ENCODE results near the gene CTCFL. TPM values are rescaled to one million over a fixed set of nuclear protein-coding genes. Genes with fewer than 3 reads are reported as not detected.

Gene CTCFL
- polyA plus RNA-seq, 1 donor from 2014 or later, result not detected

DNA sequence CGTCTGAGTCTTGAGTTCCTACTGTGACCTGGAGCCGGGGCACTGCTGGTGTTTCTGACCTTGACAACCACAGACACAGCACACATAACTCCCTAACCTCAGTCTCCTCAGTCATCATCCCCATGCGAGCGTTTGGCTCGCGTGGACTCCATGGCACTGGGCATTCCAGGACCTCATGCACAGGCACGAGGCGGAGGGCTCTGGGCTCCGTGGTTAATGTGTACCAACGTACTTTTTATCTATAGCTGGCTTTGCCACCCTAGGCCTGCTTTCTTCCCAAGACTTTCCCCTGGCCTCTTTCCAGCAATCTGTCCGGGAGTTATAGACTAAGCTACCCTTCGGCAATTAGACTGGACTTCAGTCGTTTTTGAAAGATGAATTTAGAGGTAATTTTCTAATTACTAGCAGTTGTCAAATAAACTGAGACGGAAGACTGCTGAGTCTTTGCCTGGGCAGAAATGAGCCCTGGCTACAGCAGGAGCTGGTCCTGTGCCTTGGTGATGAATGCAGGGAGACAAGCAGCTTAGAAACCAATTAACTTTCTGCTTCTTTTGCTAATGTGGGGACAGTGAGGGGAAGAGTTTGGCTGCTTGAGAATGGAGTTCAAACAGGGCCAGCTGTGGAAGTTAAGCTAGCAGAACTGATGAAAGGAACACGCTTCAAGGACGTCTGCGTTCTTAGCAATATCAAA, 16.1 kb upstream of the CTCFL start:
- no peaks in the 10 kb centered on the region for H3K36me3 ChIP-seq (ENCODE audit: insufficient read depth, low read length)
- H2AFZ ChIP-seq (ENCODE audit: low read depth, low read length), result no peak overlapping the region
- no peaks in the 10 kb centered on the region for H3F3A ChIP-seq (ENCODE audit: insufficient read depth, low read length, poor library complexity, severe bottlenecking)
- no peaks in the 10 kb centered on the region for H4K20me1 ChIP-seq (ENCODE audit: insufficient read depth)
- H3K27ac ChIP-seq (ENCODE audit: low read length), result no peak overlapping the region
- H3K9me2 ChIP-seq (ENCODE audit: insufficient read depth, low read length), result no peaks in the 10 kb centered on the region
- no peaks in the 10 kb centered on the region for H3K27me3 ChIP-seq (ENCODE audit: insufficient read depth, low read depth, low read length)
- no peak overlapping the region for H3K9ac ChIP-seq (ENCODE audit: low read length)
- H3K4me2 ChIP-seq (ENCODE audit: low read length), result no peak overlapping the region
- H3K9me3 ChIP-seq (ENCODE audit: low read length), result no peaks in the 10 kb centered on the region
- H3K79me2 ChIP-seq (replicated peaks; ENCODE audit: insufficient read depth, low read length), result no peaks in the 10 kb centered on the region
- no peak overlapping the region for H3K4me3 ChIP-seq (ENCODE audit: low read length)
- TF ChIP-seq MXI1 (conservative IDR thresholded peaks at IDR 0.05; ENCODE audit: poor library complexity, severe bottlenecking), result no peak
- TF ChIP-seq SMC3 (conservative IDR thresholded peaks at IDR 0.05; ENCODE audit: poor library complexity), result no peak
- TF ChIP-seq, protein P1, sequence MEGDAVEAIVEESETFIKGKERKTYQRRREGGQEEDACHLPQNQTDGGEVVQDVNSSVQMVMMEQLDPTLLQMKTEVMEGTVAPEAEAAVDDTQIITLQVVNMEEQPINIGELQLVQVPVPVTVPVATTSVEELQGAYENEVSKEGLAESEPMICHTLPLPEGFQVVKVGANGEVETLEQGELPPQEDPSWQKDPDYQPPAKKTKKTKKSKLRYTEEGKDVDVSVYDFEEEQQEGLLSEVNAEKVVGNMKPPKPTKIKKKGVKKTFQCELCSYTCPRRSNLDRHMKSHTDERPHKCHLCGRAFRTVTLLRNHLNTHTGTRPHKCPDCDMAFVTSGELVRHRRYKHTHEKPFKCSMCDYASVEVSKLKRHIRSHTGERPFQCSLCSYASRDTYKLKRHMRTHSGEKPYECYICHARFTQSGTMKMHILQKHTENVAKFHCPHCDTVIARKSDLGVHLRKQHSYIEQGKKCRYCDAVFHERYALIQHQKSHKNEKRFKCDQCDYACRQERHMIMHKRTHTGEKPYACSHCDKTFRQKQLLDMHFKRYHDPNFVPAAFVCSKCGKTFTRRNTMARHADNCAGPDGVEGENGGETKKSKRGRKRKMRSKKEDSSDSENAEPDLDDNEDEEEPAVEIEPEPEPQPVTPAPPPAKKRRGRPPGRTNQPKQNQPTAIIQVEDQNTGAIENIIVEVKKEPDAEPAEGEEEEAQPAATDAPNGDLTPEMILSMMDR (IDR thresholded peaks at IDR 0.05; ENCODE audit: poor library complexity, severe bottlenecking), result no peak
- TF ChIP-seq TAF1 (IDR thresholded peaks at IDR 0.05; ENCODE audit: low read depth), result no peak
- no peak for TF ChIP-seq RAD21 (conservative IDR thresholded peaks at IDR 0.05)
- TF ChIP-seq, protein P2, sequence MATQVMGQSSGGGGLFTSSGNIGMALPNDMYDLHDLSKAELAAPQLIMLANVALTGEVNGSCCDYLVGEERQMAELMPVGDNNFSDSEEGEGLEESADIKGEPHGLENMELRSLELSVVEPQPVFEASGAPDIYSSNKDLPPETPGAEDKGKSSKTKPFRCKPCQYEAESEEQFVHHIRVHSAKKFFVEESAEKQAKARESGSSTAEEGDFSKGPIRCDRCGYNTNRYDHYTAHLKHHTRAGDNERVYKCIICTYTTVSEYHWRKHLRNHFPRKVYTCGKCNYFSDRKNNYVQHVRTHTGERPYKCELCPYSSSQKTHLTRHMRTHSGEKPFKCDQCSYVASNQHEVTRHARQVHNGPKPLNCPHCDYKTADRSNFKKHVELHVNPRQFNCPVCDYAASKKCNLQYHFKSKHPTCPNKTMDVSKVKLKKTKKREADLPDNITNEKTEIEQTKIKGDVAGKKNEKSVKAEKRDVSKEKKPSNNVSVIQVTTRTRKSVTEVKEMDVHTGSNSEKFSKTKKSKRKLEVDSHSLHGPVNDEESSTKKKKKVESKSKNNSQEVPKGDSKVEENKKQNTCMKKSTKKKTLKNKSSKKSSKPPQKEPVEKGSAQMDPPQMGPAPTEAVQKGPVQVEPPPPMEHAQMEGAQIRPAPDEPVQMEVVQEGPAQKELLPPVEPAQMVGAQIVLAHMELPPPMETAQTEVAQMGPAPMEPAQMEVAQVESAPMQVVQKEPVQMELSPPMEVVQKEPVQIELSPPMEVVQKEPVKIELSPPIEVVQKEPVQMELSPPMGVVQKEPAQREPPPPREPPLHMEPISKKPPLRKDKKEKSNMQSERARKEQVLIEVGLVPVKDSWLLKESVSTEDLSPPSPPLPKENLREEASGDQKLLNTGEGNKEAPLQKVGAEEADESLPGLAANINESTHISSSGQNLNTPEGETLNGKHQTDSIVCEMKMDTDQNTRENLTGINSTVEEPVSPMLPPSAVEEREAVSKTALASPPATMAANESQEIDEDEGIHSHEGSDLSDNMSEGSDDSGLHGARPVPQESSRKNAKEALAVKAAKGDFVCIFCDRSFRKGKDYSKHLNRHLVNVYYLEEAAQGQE (IDR thresholded peaks at IDR 0.05; ENCODE audit: borderline replicate concordance), result no peak
- no peak for TF ChIP-seq EP300 (conservative IDR thresholded peaks at IDR 0.05; ENCODE audit: poor library complexity, severe bottlenecking)
- TF ChIP-seq EZH2 (IDR thresholded peaks at IDR 0.05; ENCODE audit: borderline replicate concordance, insufficient read depth, low read length, poor library complexity, severe bottlenecking), result no peak
- no peak for TF ChIP-seq POLR2AphosphoS5 (IDR thresholded peaks at IDR 0.05)

DNA sequence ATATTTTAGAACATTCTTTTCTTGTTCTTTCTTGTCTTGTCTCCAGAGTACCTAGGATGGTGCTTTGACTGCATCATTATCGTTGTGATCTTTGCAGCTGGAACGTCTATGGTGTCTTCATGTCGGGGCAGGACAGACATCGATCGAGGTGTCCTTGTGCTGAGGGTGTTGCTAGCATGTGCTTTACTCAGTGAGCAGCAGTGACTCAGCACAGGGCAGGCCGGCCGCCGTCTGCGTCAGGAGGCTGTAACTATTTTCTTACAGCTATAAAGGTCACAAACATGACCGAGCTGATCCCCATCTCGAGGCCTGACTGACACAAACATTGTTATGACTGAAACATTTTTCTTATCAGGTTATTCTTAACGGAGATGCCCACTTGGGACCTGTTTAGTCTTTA, 14.9 kb upstream of the CTCFL start:
- Histone ChIP-seq H3K9me2 (ENCODE audit: insufficient read depth, low read length) (no peaks in the 10 kb centered on the region), H3K4me2 (ENCODE audit: low read length) (no peak overlapping the region), H2AFZ (ENCODE audit: low read depth, low read length) (no peak overlapping the region), H3K4me3 (ENCODE audit: low read length) (no peak overlapping the region), H3K9me3 (ENCODE audit: low read length) (no peaks in the 10 kb centered on the region), H3K36me3 (ENCODE audit: insufficient read depth, low read length) (no peaks in the 10 kb centered on the region), H3K9ac (ENCODE audit: low read length) (no peak overlapping the region), H3K27ac (ENCODE audit: low read length) (no peak overlapping the region), H3K27me3 (ENCODE audit: insufficient read depth, low read depth, low read length) (no peaks in the 10 kb centered on the region), H3F3A (ENCODE audit: insufficient read depth, low read length, poor library complexity, severe bottlenecking) (no peaks in the 10 kb centered on the region), H4K20me1 (ENCODE audit: insufficient read depth) (no peaks in the 10 kb centered on the region), H3K79me2 (replicated peaks; ENCODE audit: insufficient read depth, low read length) (no peaks in the 10 kb centered on the region)
- TF ChIP-seq, protein P2 (IDR thresholded peaks at IDR 0.05; ENCODE audit: borderline replicate concordance), result no peak
- TF ChIP-seq SMC3 (conservative IDR thresholded peaks at IDR 0.05; ENCODE audit: poor library complexity) (no peak), TAF1 (IDR thresholded peaks at IDR 0.05; ENCODE audit: low read depth) (no peak), RAD21 (conservative IDR thresholded peaks at IDR 0.05) (no peak), EZH2 (IDR thresholded peaks at IDR 0.05; ENCODE audit: borderline replicate concordance, insufficient read depth, low read length, poor library complexity, severe bottlenecking) (no peak), EP300 (conservative IDR thresholded peaks at IDR 0.05; ENCODE audit: poor library complexity, severe bottlenecking) (no peak), POLR2AphosphoS5 (IDR thresholded peaks at IDR 0.05) (no peak), MXI1 (conservative IDR thresholded peaks at IDR 0.05; ENCODE audit: poor library complexity, severe bottlenecking) (no peak)
- TF ChIP-seq, protein P1 (IDR thresholded peaks at IDR 0.05; ENCODE audit: poor library complexity, severe bottlenecking), result no peak

Data from neural cell (in vitro differentiated cells).